Measurements from ENCODE around the gene FLACC1. TPM values are rescaled to one million over a fixed set of nuclear protein-coding genes. Genes with fewer than 3 reads are reported as not detected.
A peak's percentile ranks its signal among the peaks of the same experiment; 100 is the strongest.

The FLACC1 gene
- total and polyA plus RNA-seq, 9 of the 15 experiments (the other 6 are each of a cell fraction or from before 2014, with no cell fraction given) = 0.07 to 0.68 (median 0.22) TPM; not detected in 2

GRCh38 chr2:201260302-201260800, 96.8 kb downstream of the FLACC1 start, which contains the start of gene CASP8 (continued):
- TF ChIP-seq BRF1 (IDR thresholded peaks at IDR 0.05; ENCODE audit: borderline replicate concordance, extremely low read depth, insufficient read length) (no peak), HCFC1 (IDR thresholded peaks at IDR 0.05; ENCODE audit: low read depth, low read length) (no peak), HSF4 (CRISPR knock-in tag; IDR thresholded peaks at IDR 0.05; ENCODE audit: borderline replicate concordance) (no peak), TRIM28 (IDR thresholded peaks at IDR 0.05) (no peak), PRPF4 (IDR thresholded peaks at IDR 0.05; ENCODE audit: insufficient read depth, low read depth, low read length, poor library complexity, severe bottlenecking) (no peak), GTF2B (IDR thresholded peaks at IDR 0.05; ENCODE audit: extremely low read depth, insufficient read length) (no peak), ZNF277 (CRISPR knock-in tag; IDR thresholded peaks at IDR 0.05; ENCODE audit: borderline replicate concordance) (no peak), NR1H2 (CRISPR knock-in tag; IDR thresholded peaks at IDR 0.05) (no peak), HMGN3 (IDR thresholded peaks at IDR 0.05; ENCODE audit: borderline replicate concordance, extremely low read depth, insufficient read length, low read depth, low read length) (no peak), BRCA1 (IDR thresholded peaks at IDR 0.05) (no peak), BRCA1 (CRISPR knock-in tag; IDR thresholded peaks at IDR 0.05) (no peak), CXXC5 (CRISPR knock-in tag; IDR thresholded peaks at IDR 0.05) (peak; percentile 39), MYBL2 (IDR thresholded peaks at IDR 0.05; ENCODE audit: low read depth) (no peak), MYBL2 (CRISPR knock-in tag; IDR thresholded peaks at IDR 0.05; ENCODE audit: borderline replicate concordance) (no peak), TAF1 (IDR thresholded peaks at IDR 0.05; ENCODE audit: control insufficient read depth, extremely low read depth, insufficient read depth, low read length, severe bottlenecking) (peak; percentile 17), ELK3 (CRISPR knock-in tag; IDR thresholded peaks at IDR 0.05) (no peak), ZNF175 (CRISPR knock-in tag; IDR thresholded peaks at IDR 0.05; ENCODE audit: low read depth) (0 out of 2 replicates have a peak, but pooled peaks have one; percentile 24), ZNF165 (CRISPR knock-in tag; IDR thresholded peaks at IDR 0.05; ENCODE audit: borderline replicate concordance) (no peak), NFRKB (IDR thresholded peaks at IDR 0.05; ENCODE audit: low read depth) (peak; percentile 37; the same call in 1 of the 2 replicates), NONO (IDR thresholded peaks at IDR 0.05; ENCODE audit: low read depth in 2 of 2, low read length in 1 of 2) (no peak), HBP1 (CRISPR knock-in tag; IDR thresholded peaks at IDR 0.05) (no peak), HNRNPLL (IDR thresholded peaks at IDR 0.05; ENCODE audit: low read depth, low read length, poor library complexity, severe bottlenecking) (no peak), DNMT1 (IDR thresholded peaks at IDR 0.05) (no peak), SP2 (IDR thresholded peaks at IDR 0.05; ENCODE audit: extremely low read depth, low read depth, low read length, poor library complexity, severe bottlenecking) (no peak), MAFF (IDR thresholded peaks at IDR 0.05; ENCODE audit: low read length) (no peak), TSC22D4 (tag; IDR thresholded peaks at IDR 0.05) (no peak)
